Right ventricle myocardium inferior (tissue), 1 donor: ENCODE data around the gene TTC39C. TPM values are rescaled to one million over a fixed set of nuclear protein-coding genes. Genes with fewer than 3 reads are reported as not detected.
A peak's percentile ranks its signal among the peaks of the same experiment; 100 is the strongest.

Experiments
- ATAC-seq: fragments of 200-7000 bp; cut with Tn5 transposase; one replicate; pipeline ENCODE4 v1.9.1; 2020; ENCODE audit warnings: mild to moderate bottlenecking, moderate library complexity
- DNase-seq: peaks from one replicate; pipeline ENCODE4 v3.0.0; 2021; ENCODE audit errors: missing footprints
- intact Hi-C: fragments of 100-400 bp; cut with DNase I; formaldehyde crosslinking; loops from one replicate; pipeline ENCODE4 v1.11.0; 2022
- total RNA-seq: library from RNA; stranded (reverse); fragmentation: NEBNext Ultra II Directional; extraction: Animal tissue kit (Norgen Biotek cat#: 25700); gene quantifications from one replicate; pipeline ENCODE4 v1.2.1, GENCODE V29; 2021
- donor health status: DM: no; HTN: yes; CAD: no; lungs with severe emphysema.

TTC39C gene
- total RNA-seq, 1 donor from 2014 or later = 4.0 TPM

- intact Hi-C loops = no loop called here
- DNase-seq (no peak), ATAC-seq (no peak)
Measured at GRCh38 chr18:24108641-24109040, 94.1 kb downstream of the TTC39C start.

- no peak for ATAC-seq
- intact Hi-C loops = no loop called here
Measured at GRCh38 chr18:24111936-24112335, 97.4 kb downstream of the TTC39C start.

GRCh38 chr18:24112464-24112863 lies 97.9 kb downstream of the TTC39C start:
- intact Hi-C loops = no loop called here
- no peak for DNase-seq
- no peak for ATAC-seq

More at GRCh38 chr18:24111936-24112335, 97.4 kb downstream of the TTC39C start:
- DNase-seq = no peak

GRCh38 chr18:24112874-24113615 lies 98.5 kb downstream of the TTC39C start:
- intact Hi-C loops = no loop called here
- no peak for DNase-seq
- ATAC-seq = no peak

GRCh38 chr18:24114924-24115549 lies 100.5 kb downstream of the TTC39C start:
- no peak for DNase-seq
- intact Hi-C loops = loop anchor here (5.0 kb wide), 1 partner anchor 158 kb away; no protein-coding TSS in a partner anchor
- ATAC-seq = no peak

- intact Hi-C loops = loop anchor here (5.0 kb wide), 1 partner anchor 158 kb away; no protein-coding TSS in a partner anchor
- no peak for ATAC-seq
- DNase-seq = no peak
Measured at GRCh38 chr18:24115628-24116027, 101.1 kb downstream of the TTC39C start.

- DNase-seq = no peak
- intact Hi-C loops = loop anchor here (5.0 kb wide), 1 partner anchor 162 kb away; no protein-coding TSS in a partner anchor
- ATAC-seq = peak; percentile 60
Measured at GRCh38 chr18:24118750-24119577, 104.4 kb downstream of the TTC39C start.

GRCh38 chr18:24120676-24121075 lies 106.1 kb downstream of the TTC39C start:
- DNase-seq (no peak), ATAC-seq (no peak)
- intact Hi-C loops = no loop called here

GRCh38 chr18:24121625-24122024 lies 107.1 kb downstream of the TTC39C start:
- ATAC-seq = no peak

GRCh38 chr18:24126155-24126961 lies 111.8 kb downstream of the TTC39C start:
- ATAC-seq = no peak
- intact Hi-C loops = no loop called here
- no peak for DNase-seq

More at GRCh38 chr18:24121625-24122024, 107.1 kb downstream of the TTC39C start:
- no peak for DNase-seq
- intact Hi-C loops = no loop called here

GRCh38 chr18:24127735-24128134 lies 113.2 kb downstream of the TTC39C start:
- no peak for ATAC-seq
- no peak for DNase-seq
- intact Hi-C loops = no loop called here

- intact Hi-C loops = no loop called here
- DNase-seq = no peak
- ATAC-seq = no peak
Measured at GRCh38 chr18:24128700-24129099, 114.1 kb downstream of the TTC39C start.

- DNase-seq (no peak), ATAC-seq (no peak)
- intact Hi-C loops = no loop called here
Measured at GRCh38 chr18:24130494-24130893, 115.9 kb downstream of the TTC39C start.

- intact Hi-C loops = no loop called here
- DNase-seq (no peak), ATAC-seq (no peak)
Measured at GRCh38 chr18:24136967-24137373, 122.4 kb downstream of the TTC39C start.

- no peak for ATAC-seq
- no peak for DNase-seq
- intact Hi-C loops = no loop called here
Measured at GRCh38 chr18:24138409-24138788, 123.8 kb downstream of the TTC39C start.

GRCh38 chr18:24138789-24139616 lies 124.4 kb downstream of the TTC39C start, which contains the start of gene CABYR:
CABYR (plus strand) TSS chr18:24139062; CDS start chr18:24143115, 4,053 bp downstream.
- intact Hi-C loops = no loop called here
- ATAC-seq (peak; percentile 83), DNase-seq (peak; percentile 78)

- intact Hi-C loops = no loop called here
- DNase-seq (no peak), ATAC-seq (no peak)
Measured at GRCh38 chr18:24140697-24141096, 126.1 kb downstream of the TTC39C start.

GRCh38 chr18:24142376-24142775 lies 127.8 kb downstream of the TTC39C start:
- no peak for DNase-seq
- intact Hi-C loops = no loop called here
- ATAC-seq = no peak
